ENCODE measurements around the gene PTPRM. TPM values are rescaled to one million over a fixed set of nuclear protein-coding genes. Genes with fewer than 3 reads are reported as not detected.

The PTPRM gene
- total RNA-seq, 1 experiment from 2014 or later: 14.5 TPM

DNA sequence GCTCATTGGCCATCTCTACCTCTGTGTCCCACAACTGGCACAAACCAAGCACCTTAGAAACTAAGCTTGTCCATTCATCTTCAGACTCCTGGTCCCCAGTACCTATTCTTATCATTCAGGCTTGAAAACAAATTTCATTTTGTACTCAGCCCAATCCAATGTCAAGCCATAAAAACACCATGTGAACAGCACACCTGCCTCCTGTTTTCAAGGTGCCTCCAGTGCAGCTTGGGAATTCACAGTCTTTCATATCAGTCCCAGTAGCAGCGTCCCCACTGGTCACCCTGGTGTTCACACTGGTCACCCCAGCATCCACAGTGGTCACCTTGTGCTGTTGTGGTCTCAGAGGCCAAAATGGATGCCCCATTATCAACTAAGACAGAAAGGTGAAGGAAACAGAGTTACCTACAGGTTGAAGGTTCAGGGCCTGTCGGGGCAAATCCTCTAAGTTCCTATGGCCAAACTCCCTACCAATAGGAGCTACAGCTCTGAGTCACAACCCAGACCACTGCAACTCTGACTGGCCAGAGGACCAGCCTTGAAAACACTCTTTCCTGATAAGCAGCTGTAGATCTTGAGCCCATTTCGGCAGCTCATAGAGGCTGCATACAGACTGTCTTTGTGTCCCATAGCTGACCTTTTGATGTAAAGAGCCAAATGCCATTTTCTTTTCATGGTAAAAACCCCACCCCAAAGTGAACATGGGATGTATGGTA, 782.6 kb downstream of the PTPRM start:
- ChIA-PET CTCF (no interaction called here), RAD21 (ENCODE audit: low non-redundant PET in 1 of 2, low total read pairs in 2 of 2, uncharacterized antibody in 2 of 2, unreplicated experiment in 2 of 2) (no interaction called here), POLR2A (no interaction called here)
- Histone ChIP-seq H3K9me2 (ENCODE audit: insufficient read depth) (no peaks in the 10 kb centered on the region), H3K4me2 (ENCODE audit: low read length) (no peak overlapping the region), H4K20me1 (ENCODE audit: insufficient read depth) (no peaks in the 10 kb centered on the region), H2AFZ (ENCODE audit: low read depth, low read length, poor library complexity, severe bottlenecking) (no peak overlapping the region), H3K9ac (ENCODE audit: low read length) (no peak overlapping the region), H3K36me3 (ENCODE audit: control insufficient read depth in 1 of 2, insufficient read depth in 2 of 2, low read length in 2 of 2) (no peaks in the 10 kb centered on the region), H3K9me3 (ENCODE audit: control insufficient read depth in 1 of 2, insufficient read depth in 1 of 2, low read depth in 1 of 2, low read length in 2 of 2) (no peaks in the 10 kb centered on the region), H3K4me3 (replicated peaks in 1 of 2; ENCODE audit: low read depth in 1 of 2, low read length in 2 of 2) (no peak overlapping the region), H3K4me1 (ENCODE audit: control insufficient read depth in 1 of 2, insufficient read depth in 2 of 2, low read length in 2 of 2) (no peaks in the 10 kb centered on the region), H3K79me2 (ENCODE audit: insufficient read depth, low read length) (no peaks in the 10 kb centered on the region), H3K27me3 (ENCODE audit: insufficient read depth, low read length) (no peaks in the 10 kb centered on the region; the same call in 1 of the 2 replicates), H3K27ac (ENCODE audit: low read depth, low read length) (no peak overlapping the region)
- no peak for DNase-seq (ENCODE audit: low read depth, low spot score)
- no TSS peak for BruUV-seq (replicated peaks)
- intact Hi-C loops (cut with micrococcal nuclease): no loop called here
- TF ChIP-seq, protein P1, sequence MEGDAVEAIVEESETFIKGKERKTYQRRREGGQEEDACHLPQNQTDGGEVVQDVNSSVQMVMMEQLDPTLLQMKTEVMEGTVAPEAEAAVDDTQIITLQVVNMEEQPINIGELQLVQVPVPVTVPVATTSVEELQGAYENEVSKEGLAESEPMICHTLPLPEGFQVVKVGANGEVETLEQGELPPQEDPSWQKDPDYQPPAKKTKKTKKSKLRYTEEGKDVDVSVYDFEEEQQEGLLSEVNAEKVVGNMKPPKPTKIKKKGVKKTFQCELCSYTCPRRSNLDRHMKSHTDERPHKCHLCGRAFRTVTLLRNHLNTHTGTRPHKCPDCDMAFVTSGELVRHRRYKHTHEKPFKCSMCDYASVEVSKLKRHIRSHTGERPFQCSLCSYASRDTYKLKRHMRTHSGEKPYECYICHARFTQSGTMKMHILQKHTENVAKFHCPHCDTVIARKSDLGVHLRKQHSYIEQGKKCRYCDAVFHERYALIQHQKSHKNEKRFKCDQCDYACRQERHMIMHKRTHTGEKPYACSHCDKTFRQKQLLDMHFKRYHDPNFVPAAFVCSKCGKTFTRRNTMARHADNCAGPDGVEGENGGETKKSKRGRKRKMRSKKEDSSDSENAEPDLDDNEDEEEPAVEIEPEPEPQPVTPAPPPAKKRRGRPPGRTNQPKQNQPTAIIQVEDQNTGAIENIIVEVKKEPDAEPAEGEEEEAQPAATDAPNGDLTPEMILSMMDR (IDR thresholded peaks at IDR 0.05 in 2 of 3, conservative IDR thresholded peaks at IDR 0.05 in 1 of 3; ENCODE audit: borderline replicate concordance in 1 of 3, insufficient read depth in 1 of 3, low read depth in 2 of 3, low read length in 2 of 3): no peak
- TF ChIP-seq, protein P2, sequence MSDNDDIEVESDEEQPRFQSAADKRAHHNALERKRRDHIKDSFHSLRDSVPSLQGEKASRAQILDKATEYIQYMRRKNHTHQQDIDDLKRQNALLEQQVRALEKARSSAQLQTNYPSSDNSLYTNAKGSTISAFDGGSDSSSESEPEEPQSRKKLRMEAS (IDR thresholded peaks at IDR 0.05): no peak
- TF ChIP-seq TCF7L2 (IDR thresholded peaks at IDR 0.05; ENCODE audit: borderline replicate concordance, extremely low read depth, insufficient read depth, insufficient read length): no peak
- TF ChIP-seq FOSL1 (IDR thresholded peaks at IDR 0.05; ENCODE audit: low read depth): no peak
- no peak for TF ChIP-seq CEBPB (IDR thresholded peaks at IDR 0.05; ENCODE audit: low read depth)
- no peak for TF ChIP-seq CBX3 (IDR thresholded peaks at IDR 0.05; ENCODE audit: low read depth)
- no peak for TF ChIP-seq EGR1 (IDR thresholded peaks at IDR 0.05; ENCODE audit: low read depth)
- TF ChIP-seq JUND (IDR thresholded peaks at IDR 0.05): no peak
- TF ChIP-seq, protein P3, sequence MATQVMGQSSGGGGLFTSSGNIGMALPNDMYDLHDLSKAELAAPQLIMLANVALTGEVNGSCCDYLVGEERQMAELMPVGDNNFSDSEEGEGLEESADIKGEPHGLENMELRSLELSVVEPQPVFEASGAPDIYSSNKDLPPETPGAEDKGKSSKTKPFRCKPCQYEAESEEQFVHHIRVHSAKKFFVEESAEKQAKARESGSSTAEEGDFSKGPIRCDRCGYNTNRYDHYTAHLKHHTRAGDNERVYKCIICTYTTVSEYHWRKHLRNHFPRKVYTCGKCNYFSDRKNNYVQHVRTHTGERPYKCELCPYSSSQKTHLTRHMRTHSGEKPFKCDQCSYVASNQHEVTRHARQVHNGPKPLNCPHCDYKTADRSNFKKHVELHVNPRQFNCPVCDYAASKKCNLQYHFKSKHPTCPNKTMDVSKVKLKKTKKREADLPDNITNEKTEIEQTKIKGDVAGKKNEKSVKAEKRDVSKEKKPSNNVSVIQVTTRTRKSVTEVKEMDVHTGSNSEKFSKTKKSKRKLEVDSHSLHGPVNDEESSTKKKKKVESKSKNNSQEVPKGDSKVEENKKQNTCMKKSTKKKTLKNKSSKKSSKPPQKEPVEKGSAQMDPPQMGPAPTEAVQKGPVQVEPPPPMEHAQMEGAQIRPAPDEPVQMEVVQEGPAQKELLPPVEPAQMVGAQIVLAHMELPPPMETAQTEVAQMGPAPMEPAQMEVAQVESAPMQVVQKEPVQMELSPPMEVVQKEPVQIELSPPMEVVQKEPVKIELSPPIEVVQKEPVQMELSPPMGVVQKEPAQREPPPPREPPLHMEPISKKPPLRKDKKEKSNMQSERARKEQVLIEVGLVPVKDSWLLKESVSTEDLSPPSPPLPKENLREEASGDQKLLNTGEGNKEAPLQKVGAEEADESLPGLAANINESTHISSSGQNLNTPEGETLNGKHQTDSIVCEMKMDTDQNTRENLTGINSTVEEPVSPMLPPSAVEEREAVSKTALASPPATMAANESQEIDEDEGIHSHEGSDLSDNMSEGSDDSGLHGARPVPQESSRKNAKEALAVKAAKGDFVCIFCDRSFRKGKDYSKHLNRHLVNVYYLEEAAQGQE (IDR thresholded peaks at IDR 0.05; ENCODE audit: low read depth): no peak
- TF ChIP-seq SP1 (IDR thresholded peaks at IDR 0.05; ENCODE audit: low read depth): no peak
- TF ChIP-seq RAD21 (IDR thresholded peaks at IDR 0.05; ENCODE audit: low read depth): no peak
- no peak for TF ChIP-seq ZNF274 (IDR thresholded peaks at IDR 0.05; ENCODE audit: low read depth, low read length)
- no peak for TF ChIP-seq POLR2A (IDR thresholded peaks at IDR 0.05; ENCODE audit: borderline replicate concordance, extremely low read depth, insufficient read depth, insufficient read length)
- TF ChIP-seq, protein P4, sequence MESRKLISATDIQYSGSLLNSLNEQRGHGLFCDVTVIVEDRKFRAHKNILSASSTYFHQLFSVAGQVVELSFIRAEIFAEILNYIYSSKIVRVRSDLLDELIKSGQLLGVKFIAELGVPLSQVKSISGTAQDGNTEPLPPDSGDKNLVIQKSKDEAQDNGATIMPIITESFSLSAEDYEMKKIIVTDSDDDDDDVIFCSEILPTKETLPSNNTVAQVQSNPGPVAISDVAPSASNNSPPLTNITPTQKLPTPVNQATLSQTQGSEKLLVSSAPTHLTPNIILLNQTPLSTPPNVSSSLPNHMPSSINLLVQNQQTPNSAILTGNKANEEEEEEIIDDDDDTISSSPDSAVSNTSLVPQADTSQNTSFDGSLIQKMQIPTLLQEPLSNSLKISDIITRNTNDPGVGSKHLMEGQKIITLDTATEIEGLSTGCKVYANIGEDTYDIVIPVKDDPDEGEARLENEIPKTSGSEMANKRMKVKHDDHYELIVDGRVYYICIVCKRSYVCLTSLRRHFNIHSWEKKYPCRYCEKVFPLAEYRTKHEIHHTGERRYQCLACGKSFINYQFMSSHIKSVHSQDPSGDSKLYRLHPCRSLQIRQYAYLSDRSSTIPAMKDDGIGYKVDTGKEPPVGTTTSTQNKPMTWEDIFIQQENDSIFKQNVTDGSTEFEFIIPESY (IDR thresholded peaks at IDR 0.05; ENCODE audit: extremely low read depth, insufficient replicate concordance, low read length): no peak
- TF ChIP-seq SIN3A (IDR thresholded peaks at IDR 0.05; ENCODE audit: low read depth): no peak
- TF ChIP-seq POLR2AphosphoS5 (IDR thresholded peaks at IDR 0.05; ENCODE audit: low read depth, low read length): no peak
- TF ChIP-seq YY1 (IDR thresholded peaks at IDR 0.05; ENCODE audit: extremely low read depth, insufficient replicate concordance, low read depth, low read length): no peak
- no peak for TF ChIP-seq EZH2 (IDR thresholded peaks at IDR 0.05)
- no peak for TF ChIP-seq ZFX (IDR thresholded peaks at IDR 0.05)
- TF ChIP-seq, protein P5, sequence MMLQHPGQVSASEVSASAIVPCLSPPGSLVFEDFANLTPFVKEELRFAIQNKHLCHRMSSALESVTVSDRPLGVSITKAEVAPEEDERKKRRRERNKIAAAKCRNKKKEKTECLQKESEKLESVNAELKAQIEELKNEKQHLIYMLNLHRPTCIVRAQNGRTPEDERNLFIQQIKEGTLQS (IDR thresholded peaks at IDR 0.05): no peak
- ATAC-seq: no peak

All from HCT116 (cell line).